GM12891 (cell line): ENCODE data around the gene ZNF787.

Experiments
- POLR2A ChIP-seq: IDR thresholded peaks from 2 replicates; pipeline ENCODE4 v1.6.1; 2011; ENCODE audit warnings: low read depth, low read length, control low read depth
- POLR2AphosphoS5 ChIP-seq: IDR thresholded peaks from 2 replicates; pipeline ENCODE4 v1.6.1; 2011; ENCODE audit warnings: low read depth, low read length, control low read depth

DNA sequence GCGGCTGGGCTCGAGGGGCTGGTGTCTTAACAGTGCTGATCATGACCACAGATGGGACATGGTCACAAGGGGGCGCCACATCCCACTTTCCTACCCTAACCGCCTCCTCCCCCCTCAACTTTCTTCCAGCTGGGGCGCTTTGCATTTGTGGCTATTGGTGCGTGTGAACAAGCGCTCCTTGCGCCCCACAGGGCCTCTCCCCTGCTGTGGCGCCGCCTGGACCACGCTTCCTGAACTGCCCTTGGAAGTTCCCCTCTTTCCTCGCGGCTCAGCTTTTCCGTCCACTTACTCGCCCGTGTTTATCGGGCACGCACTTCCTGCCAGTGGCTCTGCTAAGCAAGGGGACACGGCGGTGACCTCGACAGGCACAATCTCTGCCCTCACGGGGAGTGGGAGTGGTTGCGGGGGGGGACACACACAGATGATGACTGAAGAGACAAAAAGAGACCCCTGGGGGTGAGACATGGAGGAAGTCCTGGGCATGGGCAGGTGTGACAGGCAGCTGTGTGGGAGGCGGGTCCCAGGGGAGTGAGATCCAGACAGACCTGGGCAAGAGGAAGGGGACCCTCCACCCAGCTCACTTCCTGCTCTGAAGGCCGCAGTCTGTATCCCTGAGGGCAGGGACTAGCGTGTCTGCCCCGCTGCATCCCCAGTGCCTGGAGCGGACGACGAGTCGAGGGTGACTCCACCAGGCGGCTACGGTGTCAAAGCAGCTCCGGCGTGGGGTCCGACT lies 40.3 kb downstream of the ZNF787 start:
- TF ChIP-seq POLR2AphosphoS5: no peak
- TF ChIP-seq POLR2A: no peak; the same call in 1 of the 2 replicates
